Loucy (cell line): ENCODE results near the gene PIEZO1.

Experiments
- CTCF ChIP-seq: fragments of 200-600 bp; sonication (generic); conservative IDR thresholded peaks from 2 replicates; pipeline ENCODE4 v1.5.1; 2014; ENCODE audit warnings: mild to moderate bottlenecking, antibody characterized with exemption, low read length
- EZH2phosphoT487 ChIP-seq: fragments of 200-600 bp; IDR thresholded peaks from 2 replicates; pipeline ENCODE4 v1.6.1; 2018; ENCODE audit warnings: antibody characterized with exemption, mild to moderate bottlenecking, moderate library complexity, borderline replicate concordance

GRCh38 chr16:88798772-88799455 is 13.9 kb upstream of the PIEZO1 start:
- TF ChIP-seq CTCF: no peak
- TF ChIP-seq EZH2phosphoT487: no peak
